MM.1S (cell line): Measurements from ENCODE around the gene ABCA2.

Experiments used
- DNase-seq: peaks from one replicate; pipeline ENCODE4 v3.0.0-alpha.2; 2015
- H2AFZ ChIP-seq: fragments of 300-600 bp; sonication (generic); 2 replicates; pipeline ENCODE4 v1.6.0; 2016; ENCODE audit warnings: antibody characterized with exemption, low read length
- H3F3A ChIP-seq: fragments of 300-600 bp; sonication (generic); 2 replicates; pipeline ENCODE4 v1.6.1; 2016; ENCODE audit warnings: mild to moderate bottlenecking, antibody characterized with exemption, low read length, moderate library complexity, mixed read lengths; ENCODE audit not compliant: insufficient read depth
- H3K27ac ChIP-seq: fragments of 300-600 bp; sonication (generic); 2 replicates; pipeline ENCODE4 v1.5.1; 2016; ENCODE audit warnings: mild to moderate bottlenecking, low read length
- H3K27me3 ChIP-seq: fragments of 300-600 bp; sonication (generic); replicated peaks from 2 replicates; pipeline ENCODE4 v1.6.0; 2016; ENCODE audit warnings: low read length; ENCODE audit not compliant: insufficient read depth
- H3K36me3 ChIP-seq: fragments of 300-600 bp; sonication (generic); replicated peaks from 2 replicates; pipeline ENCODE4 v1.6.1; 2016; ENCODE audit warnings: mild to moderate bottlenecking, low read length, mixed read lengths; ENCODE audit not compliant: insufficient read depth
- H3K4me1 ChIP-seq: fragments of 300-600 bp; sonication (generic); 2 replicates; pipeline ENCODE4 v1.6.1; 2016; ENCODE audit warnings: low read length, mixed read lengths
- H3K4me2 ChIP-seq: fragments of 300-600 bp; sonication (generic); 2 replicates; pipeline ENCODE4 v1.6.0; 2016; ENCODE audit warnings: low read depth, low read length
- H3K4me3 ChIP-seq: fragments of 300-600 bp; sonication (generic); 2 replicates; pipeline ENCODE4 v1.5.1; 2016; ENCODE audit warnings: low read length, mixed read lengths
- H3K79me2 ChIP-seq: fragments of 300-600 bp; sonication (generic); 2 replicates; pipeline ENCODE4 v1.6.1; 2016; ENCODE audit warnings: mixed run types, low read length, mixed read lengths
- H3K9ac ChIP-seq: fragments of 300-600 bp; sonication (generic); 2 replicates; pipeline ENCODE4 v1.6.1; 2016; ENCODE audit warnings: low read length, mixed read lengths
- H3K9me2 ChIP-seq: fragments of 300-600 bp; sonication (generic); replicated peaks from 2 replicates; pipeline ENCODE4 v1.6.1; 2016; ENCODE audit warnings: mild to moderate bottlenecking, low read length, mixed read lengths; ENCODE audit not compliant: insufficient read depth
- H3K9me3 ChIP-seq: fragments of 300-600 bp; sonication (generic); replicated peaks from 2 replicates; pipeline ENCODE4 v1.6.1; 2016; ENCODE audit warnings: mild to moderate bottlenecking, low read length, mixed read lengths; ENCODE audit not compliant: insufficient read depth
- H4K20me1 ChIP-seq: fragments of 300-600 bp; sonication (generic); 2 replicates; pipeline ENCODE4 v1.6.1; 2016; ENCODE audit warnings: mild to moderate bottlenecking, low read length, moderate library complexity, mixed read lengths; ENCODE audit not compliant: insufficient read depth
- CTCF ChIP-seq: fragments of 300-600 bp; sonication (generic); IDR thresholded peaks from 2 replicates; pipeline ENCODE4 v1.5.1; 2016; ENCODE audit warnings: antibody characterized with exemption, low read length, mixed read lengths
- EZH2 ChIP-seq: fragments of 300-600 bp; sonication (generic); optimal IDR thresholded peaks from 2 replicates; pipeline ENCODE3; 2017; ENCODE audit warnings: low read depth, mild to moderate bottlenecking, antibody characterized with exemption, low read length, mixed read lengths
- EZH2phosphoT487 ChIP-seq: fragments of 300-600 bp; sonication (generic); IDR thresholded peaks from 2 replicates; pipeline ENCODE4 v1.6.1; 2018; ENCODE audit warnings: antibody characterized with exemption, low read length

Gene ABCA2

GRCh38 chr9:136958898-136959850, 68.9 kb downstream of the ABCA2 start:
- no peak for DNase-seq
- Histone ChIP-seq H3K4me1 (no peaks in the 10 kb centered on the region), H3K27me3 (peaks cover 84% of the 10 kb centered on the region), H3K9me2 (no peaks in the 10 kb centered on the region), H3K4me2 (no peak overlapping the region), H3K4me3 (no peak overlapping the region), H3F3A (no peaks in the 10 kb centered on the region), H3K9me3 (no peaks in the 10 kb centered on the region), H3K9ac (no peak overlapping the region), H4K20me1 (no peaks in the 10 kb centered on the region), H3K27ac (no peak overlapping the region), H2AFZ (no peak overlapping the region), H3K36me3 (no peaks in the 10 kb centered on the region), H3K79me2 (no peaks in the 10 kb centered on the region)
- no peak for TF ChIP-seq EZH2
- TF ChIP-seq EZH2phosphoT487, result no peak
- no peak for TF ChIP-seq CTCF

DNA sequence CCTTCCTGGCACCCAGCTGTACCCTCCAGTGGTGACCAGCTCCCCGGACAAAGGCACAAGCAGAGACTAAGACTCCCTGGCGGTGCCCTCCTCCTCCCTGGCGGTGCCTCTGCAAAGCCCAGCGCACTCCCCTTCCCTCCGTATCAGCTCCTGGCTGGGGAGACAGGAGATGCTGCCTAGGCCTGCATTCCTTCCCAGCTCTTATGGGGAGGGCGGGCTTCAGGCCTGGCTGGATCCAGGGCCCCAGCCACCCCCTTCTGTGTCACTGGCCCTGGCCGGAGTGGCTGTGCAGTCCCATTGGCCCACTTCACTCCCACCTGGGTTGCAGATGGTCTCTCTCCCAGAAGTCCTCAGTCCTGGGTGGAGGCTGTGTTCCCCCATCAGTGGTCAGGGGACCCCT, 69.6 kb downstream of the ABCA2 start:
- TF ChIP-seq EZH2phosphoT487 (no peak), EZH2 (no peak), CTCF (no peak)
- no peaks in the 10 kb centered on the region for H3K79me2 ChIP-seq
- H3K36me3 ChIP-seq, result no peaks in the 10 kb centered on the region
- no peaks in the 10 kb centered on the region for H3K9me3 ChIP-seq
- H3K4me2 ChIP-seq, result no peak overlapping the region
- peaks cover 88% of the 10 kb centered on the region for H3K27me3 ChIP-seq
- no peak overlapping the region for H2AFZ ChIP-seq
- DNase-seq, result no peak
- no peaks in the 10 kb centered on the region for H4K20me1 ChIP-seq
- no peaks in the 10 kb centered on the region for H3F3A ChIP-seq
- H3K27ac ChIP-seq, result no peak overlapping the region
- no peaks in the 10 kb centered on the region for H3K9me2 ChIP-seq
- no peaks in the 10 kb centered on the region for H3K4me1 ChIP-seq
- no peak overlapping the region for H3K4me3 ChIP-seq
- H3K9ac ChIP-seq, result no peak overlapping the region

GRCh38 chr9:136957901-136958300, 70.1 kb downstream of the ABCA2 start:
- Histone ChIP-seq H2AFZ (no peak overlapping the region), H3K4me3 (no peak overlapping the region), H3K9ac (no peak overlapping the region), H3K36me3 (no peaks in the 10 kb centered on the region), H3K4me2 (no peak overlapping the region), H3K9me2 (no peaks in the 10 kb centered on the region), H4K20me1 (no peaks in the 10 kb centered on the region), H3K79me2 (no peaks in the 10 kb centered on the region), H3K4me1 (no peaks in the 10 kb centered on the region), H3K27me3 (peaks cover 88% of the 10 kb centered on the region), H3F3A (no peaks in the 10 kb centered on the region), H3K9me3 (no peaks in the 10 kb centered on the region), H3K27ac (no peak overlapping the region)
- no peak for DNase-seq
- TF ChIP-seq CTCF (no peak), EZH2 (no peak), EZH2phosphoT487 (no peak)
